HG02970 (cell line): ENCODE results near the gene PWP2.
"Not testable (repeated sequence)": the region's sequence is repeated elsewhere in the genome, so short reads cannot be mapped to it uniquely, and the experiment has no call there.

Experiments
- ATAC-seq: cut with Tn5 transposase; IDR thresholded peaks from one replicate; pipeline ENCODE4 v1.9.1; 2021; ENCODE audit warnings: mild to moderate bottlenecking, moderate library complexity, moderate number of reproducible peaks; ENCODE audit not compliant: unreplicated experiment, low FRiP score

PWP2 gene

GRCh38 chr21:44159349-44160297 lies 52.4 kb downstream of the PWP2 start:
- not testable (repeated sequence) for ATAC-seq

GRCh38 chr21:44160298-44160672 lies 53.1 kb downstream of the PWP2 start:
- not testable (repeated sequence) for ATAC-seq

- ATAC-seq = not testable (repeated sequence)
Measured at GRCh38 chr21:44160821-44161220, 53.6 kb downstream of the PWP2 start.

GRCh38 chr21:44163167-44163653 lies 56.0 kb downstream of the PWP2 start:
- not testable (repeated sequence) for ATAC-seq

- not testable (repeated sequence) for ATAC-seq
Measured at GRCh38 chr21:44165933-44166332, 58.7 kb downstream of the PWP2 start.

GRCh38 chr21:44167527-44167926 lies 60.3 kb downstream of the PWP2 start:
- not testable (repeated sequence) for ATAC-seq

GRCh38 chr21:44170326-44170725 lies 63.1 kb downstream of the PWP2 start:
- ATAC-seq = not testable (repeated sequence)

GRCh38 chr21:44170863-44171262 lies 63.7 kb downstream of the PWP2 start:
- not testable (repeated sequence) for ATAC-seq

GRCh38 chr21:44171962-44172572 lies 64.9 kb downstream of the PWP2 start:
- ATAC-seq = not testable (repeated sequence)

GRCh38 chr21:44172741-44173140 lies 65.5 kb downstream of the PWP2 start:
- ATAC-seq = not testable (repeated sequence)

GRCh38 chr21:44175189-44175588 lies 68.0 kb downstream of the PWP2 start:
- not testable (repeated sequence) for ATAC-seq

GRCh38 chr21:44176127-44176526 lies 68.9 kb downstream of the PWP2 start:
- not testable (repeated sequence) for ATAC-seq
